Measurements from ENCODE around the gene SMPDL3A. TPM values are rescaled to one million over a fixed set of nuclear protein-coding genes. Genes with fewer than 3 reads are reported as not detected.
A peak's percentile ranks its signal among the peaks of the same experiment; 100 is the strongest.
"Not testable (repeated sequence)": the region's sequence is repeated elsewhere in the genome, so short reads cannot be mapped to it uniquely, and the experiment has no call there.

SMPDL3A gene, protein sequence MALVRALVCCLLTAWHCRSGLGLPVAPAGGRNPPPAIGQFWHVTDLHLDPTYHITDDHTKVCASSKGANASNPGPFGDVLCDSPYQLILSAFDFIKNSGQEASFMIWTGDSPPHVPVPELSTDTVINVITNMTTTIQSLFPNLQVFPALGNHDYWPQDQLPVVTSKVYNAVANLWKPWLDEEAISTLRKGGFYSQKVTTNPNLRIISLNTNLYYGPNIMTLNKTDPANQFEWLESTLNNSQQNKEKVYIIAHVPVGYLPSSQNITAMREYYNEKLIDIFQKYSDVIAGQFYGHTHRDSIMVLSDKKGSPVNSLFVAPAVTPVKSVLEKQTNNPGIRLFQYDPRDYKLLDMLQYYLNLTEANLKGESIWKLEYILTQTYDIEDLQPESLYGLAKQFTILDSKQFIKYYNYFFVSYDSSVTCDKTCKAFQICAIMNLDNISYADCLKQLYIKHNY
- 10 to 100 TPM in 10 of 12 donors, 1 to 10 TPM in 1, not detected in 1; 9.7 to 30.1 (median 18.1) TPM for polyA plus RNA-seq (ENCODE audit: insufficient read length in 12 of 12)
- long read RNA-seq, donor 1, transcript SMPDL3A-201 (8 exons, 1,851 nt), result major isoform, 18 of 201 reads
- long read RNA-seq, donor 1, partial matches to known transcripts, result 178 of 201 reads
- long read RNA-seq, donor 1, other reads (novel, unspliced or antisense), result 0 of 201 reads
- long read RNA-seq, donor 2, partial matches to known transcripts, result 16 of 16 reads
- long read RNA-seq, donor 2, other reads (novel, unspliced or antisense), result 0 of 16 reads
- long read RNA-seq, donor 3, partial matches to known transcripts, result 12 of 14 reads
- long read RNA-seq, donor 3, other reads (novel, unspliced or antisense), result 0 of 14 reads
- long read RNA-seq, donor 4, partial matches to known transcripts, result 0 of 2 reads
- long read RNA-seq, donor 4, other reads (novel, unspliced or antisense), result 0 of 2 reads
- long read RNA-seq, donor 5, partial matches to known transcripts, result 0 of 4 reads
- long read RNA-seq, donor 5, other reads (novel, unspliced or antisense), result 0 of 4 reads
- long read RNA-seq, donor 6, partial matches to known transcripts, result 0 of 3 reads
- long read RNA-seq, donor 6, other reads (novel, unspliced or antisense), result 0 of 3 reads
- long read RNA-seq, donor 7, partial matches to known transcripts, result 16 of 20 reads
- long read RNA-seq, donor 7, other reads (novel, unspliced or antisense), result 0 of 20 reads
- long read RNA-seq, donor 8, partial matches to known transcripts, result 0 of 2 reads
- long read RNA-seq, donor 8, other reads (novel, unspliced or antisense), result 0 of 2 reads
- long read RNA-seq, donor 9, partial matches to known transcripts, result 0 of 2 reads
- long read RNA-seq, donor 9, other reads (novel, unspliced or antisense), result 0 of 2 reads
- long read RNA-seq, donor 10, partial matches to known transcripts, result 12 of 16 reads
- long read RNA-seq, donor 10, other reads (novel, unspliced or antisense), result 0 of 16 reads
- long read RNA-seq, donor 11, transcript SMPDL3A-201 (8 exons, 1,851 nt), result major isoform, 6 of 47 reads
- long read RNA-seq, donor 11, partial matches to known transcripts, result 41 of 47 reads
- long read RNA-seq, donor 11, other reads (novel, unspliced or antisense), result 0 of 47 reads

DNA sequence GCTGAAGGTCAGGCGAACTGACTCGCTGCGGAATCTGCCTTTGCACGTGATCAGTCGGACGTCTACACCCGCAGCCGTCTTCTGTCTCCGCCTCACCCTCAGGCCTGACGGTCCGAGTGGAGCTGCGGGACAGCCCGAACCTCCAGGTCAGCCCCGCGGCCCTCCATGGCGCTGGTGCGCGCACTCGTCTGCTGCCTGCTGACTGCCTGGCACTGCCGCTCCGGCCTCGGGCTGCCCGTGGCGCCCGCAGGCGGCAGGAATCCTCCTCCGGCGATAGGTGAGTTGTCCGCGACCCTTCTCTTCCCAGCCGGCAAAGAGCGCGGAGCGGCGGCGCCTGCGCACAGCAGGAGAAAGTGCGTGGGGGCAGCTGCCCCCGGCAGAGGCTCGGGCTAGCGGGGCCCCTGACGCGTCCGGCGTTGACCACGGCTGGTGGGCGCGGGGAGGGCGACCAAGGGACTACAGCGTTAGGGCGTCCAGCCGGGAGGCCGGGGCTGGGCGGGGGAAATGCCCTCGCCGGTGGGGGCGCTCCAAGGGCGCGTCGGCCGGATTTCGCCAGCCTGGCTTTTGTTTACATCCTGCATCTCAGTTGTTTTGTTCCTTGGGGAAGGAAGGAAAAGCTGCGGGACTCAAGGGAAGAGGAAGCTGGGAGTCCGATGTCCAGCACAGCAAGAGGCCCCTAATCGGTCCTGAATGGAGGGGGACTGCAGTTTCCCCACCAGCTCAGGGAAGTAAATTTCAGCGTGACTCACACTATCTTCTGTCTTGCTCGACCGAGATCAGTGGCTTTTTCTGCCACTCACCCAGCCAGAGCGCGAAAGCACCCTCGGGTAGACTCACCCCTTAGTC is at the start of gene SMPDL3A:
SMPDL3A (plus strand) TSS at position 77 of the 846 bp plus-strand sequence; CDS start at position 166, 89 bp downstream.
- DNase-seq, result peak; percentile 75

DNA sequence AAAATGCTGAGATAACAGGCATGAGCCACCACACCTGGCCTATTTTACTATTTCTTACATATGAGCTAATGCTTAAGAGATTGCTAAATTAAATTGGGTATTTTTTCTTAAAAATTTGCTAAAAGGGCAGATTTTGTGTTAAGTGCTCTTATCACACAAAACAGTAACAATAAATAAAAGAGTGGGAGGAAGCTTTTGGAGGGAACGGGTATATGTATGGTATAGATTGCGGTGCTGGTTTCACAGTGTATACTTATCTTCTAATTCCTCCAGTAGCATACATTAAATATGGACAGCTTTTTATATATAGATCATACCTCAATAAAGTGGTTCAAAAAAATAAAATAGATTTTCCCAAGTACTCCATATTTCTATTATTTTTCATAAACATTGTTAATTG is 49.0 kb upstream of the SMPDL3A start:
- no peak for DNase-seq

DNA sequence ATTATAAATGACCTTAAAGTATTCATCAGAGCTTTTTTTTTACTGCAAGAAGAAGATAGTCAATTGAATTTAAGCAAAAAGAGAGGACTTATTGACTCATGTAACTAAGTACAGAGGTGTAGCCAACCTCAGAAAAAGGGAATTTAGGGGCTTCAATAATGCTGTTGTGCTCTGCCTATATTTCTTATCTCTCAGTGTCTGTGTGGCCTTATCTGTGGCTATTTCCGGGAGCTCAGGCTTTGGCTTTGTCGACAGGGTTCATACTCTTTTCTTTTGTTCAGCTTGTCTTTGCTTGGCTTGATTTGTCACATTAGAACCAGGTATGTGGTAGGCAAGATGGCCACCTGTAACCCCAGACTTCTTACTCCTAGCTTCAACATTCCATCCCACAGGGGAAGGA is 48.1 kb upstream of the SMPDL3A start:
- no peak for DNase-seq

DNA sequence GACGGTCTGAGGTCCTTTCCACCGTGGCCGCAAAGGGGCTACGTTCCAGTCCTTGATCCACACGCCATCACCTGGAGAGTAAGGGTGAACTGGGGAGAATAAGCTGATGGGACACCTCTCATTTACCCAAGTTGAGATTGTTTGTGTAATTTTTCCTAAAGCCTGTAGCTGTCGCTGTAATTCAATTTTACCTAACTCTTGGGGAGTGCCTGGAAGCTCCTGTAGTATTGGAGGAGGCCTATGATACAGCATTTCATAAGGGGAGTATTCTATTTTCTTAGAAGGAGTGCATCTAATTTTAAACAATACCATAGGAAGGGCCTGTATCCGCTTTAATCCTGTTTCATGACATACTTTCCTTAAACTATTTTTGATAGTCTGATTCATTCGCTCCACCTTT is 44.8 kb upstream of the SMPDL3A start:
- not testable (repeated sequence) for DNase-seq

DNA sequence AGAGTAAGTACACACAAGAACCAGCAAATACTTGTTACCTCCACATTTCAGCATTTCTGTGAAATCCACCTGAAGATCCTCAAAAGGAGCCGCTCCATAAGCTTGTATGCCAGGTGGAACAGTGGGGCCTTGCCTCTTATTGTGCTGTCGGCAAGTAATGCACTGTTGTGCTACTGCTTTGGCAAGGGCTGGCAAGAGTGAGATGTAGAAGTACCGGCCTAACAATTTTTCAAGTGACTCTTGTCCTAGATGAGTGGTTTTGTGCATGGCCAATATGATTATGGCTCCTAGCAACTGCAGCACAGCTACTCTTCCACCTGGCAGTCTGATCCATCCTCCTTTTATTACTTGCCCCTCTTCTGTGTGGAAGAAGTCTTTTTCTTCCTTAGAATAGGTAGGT is 44.2 kb upstream of the SMPDL3A start:
- DNase-seq, result not testable (repeated sequence)

DNA sequence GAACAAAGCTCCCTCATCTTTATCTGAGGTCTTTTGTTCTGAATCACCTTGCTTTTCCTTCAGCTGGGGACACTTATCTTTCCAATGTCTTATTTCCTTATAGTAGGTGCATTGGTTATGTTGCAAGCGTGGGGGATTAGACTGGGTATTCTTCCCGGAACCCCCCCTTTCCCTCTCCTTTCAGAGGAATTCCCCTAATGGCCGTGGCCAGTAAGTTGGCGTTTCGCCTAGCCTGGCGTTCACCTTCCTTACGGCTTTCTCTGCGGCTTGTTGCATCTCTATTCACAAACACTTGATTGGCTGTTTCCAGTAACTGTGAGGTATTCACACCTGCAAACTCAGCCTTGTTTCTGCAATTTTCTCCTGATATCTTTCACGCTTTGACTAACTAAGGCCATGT is 42.4 kb upstream of the SMPDL3A start:
- no peak for DNase-seq

DNA sequence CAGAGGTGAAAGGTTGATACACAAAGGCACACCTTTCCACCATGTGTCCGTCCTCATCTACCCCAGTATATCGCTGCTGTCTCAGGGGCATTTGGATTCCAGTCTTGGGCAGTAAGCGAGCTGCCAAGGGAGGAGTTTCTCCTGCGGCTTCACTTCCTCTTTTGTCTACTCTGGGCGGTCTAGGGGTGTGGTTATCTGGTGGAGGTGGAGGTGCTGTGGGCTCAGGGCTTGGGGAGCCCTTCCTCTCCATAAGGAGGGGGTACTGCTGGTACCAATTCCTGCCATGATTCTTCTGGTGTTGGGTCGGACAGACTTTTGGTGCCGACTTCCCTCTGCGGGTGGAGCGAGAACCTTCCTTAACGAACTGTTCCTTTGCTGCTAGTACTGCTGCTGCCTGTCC is 41.5 kb upstream of the SMPDL3A start:
- DNase-seq, result no peak

DNA sequence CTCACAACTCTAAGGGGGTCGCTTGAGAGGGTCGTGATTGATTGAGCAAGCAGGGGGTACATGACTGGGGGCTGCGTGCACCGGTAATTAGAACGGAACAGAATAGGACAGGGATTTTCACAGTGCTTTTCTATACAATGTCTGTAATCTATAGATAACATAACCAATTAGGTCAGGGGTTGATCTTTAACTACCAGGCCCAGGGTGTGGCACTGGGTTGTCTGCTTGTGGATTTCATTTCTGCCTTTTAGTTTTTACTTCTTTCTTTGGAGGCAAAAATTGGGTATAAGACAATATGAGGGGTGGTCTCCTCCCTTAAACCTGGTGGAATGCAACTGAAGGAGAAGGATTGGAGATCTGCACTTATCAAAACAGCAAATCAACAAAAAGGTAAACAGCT is 40.1 kb upstream of the SMPDL3A start:
- not testable (repeated sequence) for DNase-seq

DNA sequence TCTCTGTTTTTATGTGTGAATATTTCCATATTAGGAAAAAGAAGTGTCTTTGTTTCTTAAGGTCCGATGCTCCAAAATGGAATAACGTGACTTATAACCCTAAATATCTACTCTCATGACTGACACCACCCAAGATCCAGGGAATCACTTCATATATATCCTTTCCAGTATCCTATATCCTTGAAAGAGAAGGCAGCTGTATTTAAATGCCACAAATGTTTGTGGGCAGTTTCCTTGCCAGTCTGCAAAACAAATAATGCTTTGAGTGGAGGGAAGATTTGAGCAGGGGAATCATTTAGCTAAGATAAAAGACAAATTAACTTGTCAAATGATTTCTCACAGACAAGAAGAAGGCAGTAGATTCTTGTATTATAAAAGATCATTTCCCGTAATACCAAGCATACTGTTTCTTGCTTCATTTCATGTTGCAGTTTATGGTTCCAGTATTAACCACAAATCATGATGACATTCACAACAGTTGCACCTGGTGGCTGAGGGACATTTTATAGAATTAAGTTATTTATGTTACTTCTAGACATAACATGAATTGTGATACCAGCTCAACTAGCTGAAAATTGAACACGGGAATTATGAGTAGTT is 39.5 kb upstream of the SMPDL3A start:
- DNase-seq, result no peak

DNA sequence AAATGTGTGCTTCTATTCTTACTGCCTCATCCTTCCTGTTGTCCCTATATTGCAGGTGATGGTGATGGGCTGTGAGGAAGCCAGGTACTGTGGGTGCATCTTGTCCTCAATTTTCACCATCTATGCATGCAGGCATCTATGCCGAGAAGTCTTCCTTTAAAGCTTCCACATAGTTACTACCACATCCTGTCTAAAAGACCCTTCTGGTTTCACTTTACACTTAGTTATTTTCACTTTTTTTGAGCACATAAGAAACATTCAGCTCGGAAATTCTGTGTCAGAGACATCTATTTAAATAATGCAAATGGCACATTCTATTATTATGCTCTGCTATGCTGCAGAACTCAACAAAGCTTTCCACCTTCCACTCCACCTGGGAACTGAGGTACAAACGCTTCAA is 37.7 kb upstream of the SMPDL3A start:
- no peak for DNase-seq

DNA sequence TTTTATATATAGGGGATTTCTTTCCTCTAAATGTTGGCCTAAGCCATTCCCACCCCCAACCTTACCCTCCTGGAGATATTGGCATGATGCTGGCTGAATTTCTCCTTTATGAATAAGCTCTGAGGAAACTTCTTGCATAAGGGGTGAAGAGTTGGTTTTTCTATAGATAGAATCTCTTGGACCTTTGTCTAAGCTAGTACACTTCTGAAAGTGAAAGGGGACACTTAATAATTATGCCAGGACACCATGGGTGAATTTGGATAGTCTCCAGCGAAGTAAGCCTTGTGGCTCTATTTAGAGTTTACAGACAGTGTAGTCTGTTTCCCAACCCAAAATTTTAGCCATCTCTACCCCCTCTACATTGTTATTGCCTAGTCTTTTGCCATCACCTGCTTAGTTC is 36.6 kb upstream of the SMPDL3A start:
- DNase-seq, result no peak

DNA sequence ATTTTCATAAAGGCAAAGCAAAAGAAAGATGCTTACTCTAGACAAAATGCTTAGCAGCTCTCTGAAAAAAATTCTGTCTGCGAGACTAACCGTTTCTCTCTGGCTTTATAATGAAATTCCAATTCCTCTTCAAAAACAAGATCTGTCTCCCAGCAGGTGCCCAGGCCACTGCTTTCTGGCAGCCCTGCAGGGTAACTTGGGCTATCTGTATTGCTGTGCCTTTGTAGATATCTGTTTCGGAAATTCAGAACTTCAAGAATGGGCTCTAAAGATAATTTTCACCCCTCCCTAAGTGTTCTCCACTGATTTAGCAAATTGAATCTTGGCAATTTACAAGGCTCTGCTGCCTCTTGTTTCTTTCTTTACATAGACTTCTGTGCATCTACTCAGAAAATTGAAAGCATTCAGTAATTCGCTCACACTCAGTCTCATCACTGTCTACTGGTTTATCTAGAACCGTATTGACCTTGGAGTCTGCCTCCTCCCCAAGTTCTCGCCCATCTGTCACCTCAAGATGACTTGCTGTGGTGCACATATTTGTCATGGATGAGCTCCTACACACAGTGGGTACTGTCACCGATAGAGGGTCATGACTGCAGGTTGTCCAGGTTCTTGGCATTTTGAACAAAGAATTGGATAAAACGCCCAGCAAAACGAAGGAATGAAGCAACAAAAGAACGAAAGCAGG is 35.9 kb upstream of the SMPDL3A start:
- DNase-seq, result no peak

DNA sequence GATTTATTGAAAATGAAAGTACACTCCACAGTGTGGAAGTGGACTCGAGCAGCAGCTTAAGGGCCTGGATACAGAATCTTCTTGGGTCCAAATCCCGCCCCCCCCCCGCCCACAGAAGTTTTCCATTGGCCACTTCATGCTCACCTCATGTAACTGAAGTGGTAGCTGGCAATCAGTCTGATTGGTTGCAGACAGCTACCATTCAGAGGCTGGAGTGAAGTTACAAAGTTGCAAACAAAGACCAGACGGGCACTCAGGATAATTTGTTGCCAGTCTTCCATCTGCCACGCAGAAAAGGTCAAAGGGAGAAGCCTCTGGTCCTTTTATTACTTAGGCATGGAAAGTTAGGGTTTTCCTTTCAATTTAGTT is 35.4 kb upstream of the SMPDL3A start:
- DNase-seq, result no peak

DNA sequence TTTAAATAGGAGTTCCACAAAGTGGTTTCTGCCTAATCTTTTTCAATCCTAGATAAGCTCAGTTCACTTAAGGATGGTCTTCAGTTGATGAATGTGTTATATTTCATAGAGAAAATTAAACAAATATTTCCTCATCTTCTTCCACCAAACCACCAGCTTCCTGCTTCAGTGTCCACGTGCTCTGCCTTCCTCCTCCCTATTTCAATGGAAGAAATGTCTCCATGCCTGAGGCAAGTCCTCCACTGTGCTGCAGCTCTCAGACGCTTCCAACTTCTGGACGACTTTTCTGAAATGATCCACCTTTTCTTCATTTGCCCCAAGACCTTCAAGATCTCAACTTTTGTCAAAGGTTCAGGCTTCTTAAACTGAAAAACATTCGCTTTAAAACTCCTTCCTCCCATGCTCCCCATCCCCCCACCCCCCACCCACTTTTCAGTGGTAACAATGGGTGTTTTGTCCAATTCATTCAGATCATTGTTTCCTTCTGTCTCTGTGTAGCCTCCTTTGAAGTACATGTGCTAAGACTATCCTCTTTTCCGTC is 34.8 kb upstream of the SMPDL3A start:
- DNase-seq, result no peak

DNA sequence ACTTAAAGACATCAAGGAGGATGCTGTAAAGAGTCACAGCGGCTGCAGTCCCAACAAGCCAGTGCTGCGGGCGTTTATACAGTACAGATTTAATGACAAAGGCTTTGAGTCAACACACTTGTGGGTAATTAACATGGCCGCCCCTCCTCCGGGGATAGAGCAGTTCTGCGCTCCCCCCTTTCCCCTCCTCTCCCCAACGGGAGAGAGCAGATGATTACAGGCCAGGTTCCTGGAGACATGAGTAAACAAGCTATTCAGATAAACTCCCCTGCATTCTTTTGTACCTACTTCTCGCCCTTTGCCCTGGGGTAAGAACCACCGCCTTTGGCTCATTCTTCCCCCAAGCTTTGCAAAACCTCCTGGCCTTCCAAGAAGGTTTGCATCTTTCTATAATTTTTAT is 33.2 kb upstream of the SMPDL3A start:
- DNase-seq, result no peak

DNA sequence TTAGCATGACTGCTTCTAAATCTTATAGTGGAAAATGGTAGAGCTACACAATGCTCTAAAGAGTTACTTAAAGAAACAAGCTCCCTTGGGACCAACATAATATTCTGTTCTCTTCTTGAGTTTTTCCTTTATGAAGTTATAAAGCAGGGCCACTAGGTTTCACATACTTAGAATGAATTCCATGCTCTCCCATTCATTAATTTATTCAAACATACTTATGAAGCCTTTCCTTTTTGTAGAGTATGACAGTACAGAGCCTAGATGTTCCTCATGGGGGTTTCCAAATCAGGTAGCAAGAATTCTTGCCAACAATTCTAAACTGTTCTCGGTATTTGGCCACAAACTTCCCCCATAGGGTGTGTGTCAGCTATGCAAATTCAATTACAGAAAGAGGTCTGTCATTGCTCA is 30.1 kb upstream of the SMPDL3A start:
- no peak for DNase-seq

DNA sequence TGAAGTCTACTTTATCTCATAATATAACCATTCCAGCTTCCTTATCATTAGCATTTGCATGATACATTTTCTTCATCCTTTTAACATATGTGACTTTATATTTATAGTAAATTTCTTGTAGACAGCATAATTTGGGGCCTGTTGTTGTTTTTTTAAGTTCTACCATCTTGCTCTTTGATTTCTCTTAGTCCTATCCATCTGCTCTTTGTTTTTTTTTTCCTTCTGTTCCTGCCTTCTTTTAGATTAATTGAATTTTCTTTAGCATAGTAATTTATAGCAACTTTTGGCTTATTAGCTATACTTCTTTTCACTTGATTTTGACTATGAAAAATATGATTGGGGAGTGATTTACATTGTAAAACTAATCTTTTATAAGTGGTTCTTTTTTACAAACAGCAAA is 28.7 kb upstream of the SMPDL3A start:
- no peak for DNase-seq

DNA sequence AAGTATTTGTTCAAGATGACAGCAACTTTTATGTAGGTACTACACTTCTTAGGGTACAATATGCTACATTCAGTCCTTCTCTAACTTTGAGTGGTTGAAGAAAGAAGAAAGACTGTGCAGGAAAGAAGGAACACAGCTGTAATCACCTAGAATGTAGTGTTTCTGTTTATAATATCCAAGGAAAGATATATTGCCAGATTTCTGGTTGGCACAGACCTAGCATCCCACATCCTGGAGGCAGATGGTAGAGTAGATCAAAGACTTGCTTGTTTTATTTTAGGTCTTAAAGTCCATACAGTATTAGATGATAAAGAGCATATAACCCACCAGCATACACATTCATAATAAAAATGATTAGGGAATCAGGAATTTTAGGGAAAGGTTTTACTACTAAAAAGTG is 22.8 kb upstream of the SMPDL3A start:
- DNase-seq, result no peak

Measured in muscle of arm (tissue), 14 donors.